HepG2 (cell line): Measurements from ENCODE around the gene HIGD1A. TPM values are rescaled to one million over a fixed set of nuclear protein-coding genes. Genes with fewer than 3 reads are reported as not detected.

Experiments used
- ATAC-seq: fragments of 200-7000 bp; cut with Tn5 transposase; 3 replicates; pipeline ENCODE4 v1.9.1; 2020; ENCODE audit warnings: mild to moderate bottlenecking, moderate library complexity
- BruUV-seq: library from RNA; stranded (reverse); fragments of 400-500 nt; replicated peaks from 2 replicates; lab custom pipeline; 2021; lab: Mats Ljungman, UMichigan
- CTCF ChIA-PET: fragments of 300-600 bp; formaldehyde crosslinking; extraction: SDS; loops from one replicate; lab custom pipeline; 2021; ENCODE audit warnings: low total read pairs, inconsistent platforms, low intra/inter-chr PET ratio; lab: Yijun Ruan, JAX
- POLR2A ChIA-PET: fragments of 350-600 bp; sonication (Branson Sonifier 250); formaldehyde crosslinking; loops from one replicate; lab custom pipeline; 2020; ENCODE audit warnings: antibody characterized with exemption, inconsistent platforms; lab: Yijun Ruan, JAX
- DNase-seq: peaks from one replicate; pipeline ENCODE4 v3.0.0-alpha.2; 2015; ENCODE audit warnings: low spot score
- FAIRE-seq: peaks from 3 replicates; lab custom pipeline; 2011; peaks lifted over from hg19 to GRCh38; lab: Jason Lieb, UNC
- H2AFZ ChIP-seq: one replicate; pipeline ENCODE4 v1.6.1; 2011; ENCODE audit warnings: low read length, inconsistent platforms
- H3K27ac ChIP-seq: fragments of 300-600 bp; 3 replicates; pipeline ENCODE4 v1.8.0; 2011; ENCODE audit warnings: mixed run types, mild to moderate bottlenecking, mixed read lengths, low read length, inconsistent platforms; ENCODE audit not compliant: insufficient read depth; ENCODE audit errors: extremely low read length
- H3K27me3 ChIP-seq, 2 experiments: fragments of 200-600 bp in 1 of 2; 2 replicates in 1 of 2; 3 replicates in 1 of 2; pipeline versions ENCODE4 v1.6.0 to v1.8.0; 2011; ENCODE audit warnings: low read length in 2 of 2, mild to moderate bottlenecking in 2 of 2, moderate library complexity in 2 of 2, inconsistent platforms in 1 of 2; ENCODE audit not compliant: insufficient read depth in 2 of 2, control insufficient read depth in 1 of 2
- H3K36me3 ChIP-seq, 2 experiments: fragments of 200-600 bp in 1 of 2; replicated peaks in 1 of 2; 2 replicates in 1 of 2; 3 replicates in 1 of 2; pipeline versions ENCODE4 v1.5.1 to v1.8.0; 2011; ENCODE audit warnings: low read length in 2 of 2, inconsistent platforms in 1 of 2; ENCODE audit not compliant: insufficient read depth in 2 of 2, control insufficient read depth in 1 of 2
- H3K4me1 ChIP-seq: 2 replicates; pipeline ENCODE4 v1.5.1; 2012; ENCODE audit warnings: low read length, inconsistent platforms; ENCODE audit not compliant: insufficient read depth
- H3K4me2 ChIP-seq: 2 replicates; pipeline ENCODE4 v1.6.0; 2011; ENCODE audit warnings: low read depth, low read length, inconsistent platforms
- H3K4me3 ChIP-seq, 3 experiments: fragments of 200-600 bp in 1 of 3; sonication (generic), shearing (Covaris generic) in 1 of 3; replicated peaks in 1 of 3; 2 replicates each; pipeline ENCODE4 v1.5.1; 2011 to 2016; ENCODE audit warnings: low read length in 3 of 3, inconsistent platforms in 2 of 3, low read depth in 2 of 3, mild to moderate bottlenecking in 2 of 3, control low read depth in 1 of 3, mixed read lengths in 1 of 3; ENCODE audit not compliant: insufficient read depth in 1 of 3
- H3K79me2 ChIP-seq: one replicate; pipeline ENCODE4 v1.6.1; 2011; ENCODE audit warnings: low read length, inconsistent platforms; ENCODE audit not compliant: insufficient read depth
- H3K9ac ChIP-seq: 2 replicates; pipeline ENCODE4 v1.6.0; 2011; ENCODE audit warnings: mild to moderate bottlenecking, low read depth, low read length, inconsistent platforms; ENCODE audit not compliant: insufficient read depth
- H3K9me3 ChIP-seq: 2 replicates; pipeline ENCODE4 v1.5.1; 2012; ENCODE audit warnings: mild to moderate bottlenecking, low read length
- H4K20me1 ChIP-seq: 2 replicates; pipeline ENCODE4 v1.6.0; 2011; ENCODE audit warnings: inconsistent platforms, mild to moderate bottlenecking, low read length, moderate library complexity; ENCODE audit not compliant: insufficient read depth
- AFF4 ChIP-seq: sonication (generic); formaldehyde crosslinking; IDR thresholded peaks from 2 replicates; pipeline ENCODE4 v1.4.0; 2020; ENCODE audit warnings: missing genetic modification reagents
- BRF2 ChIP-seq: sonication (generic); formaldehyde crosslinking; IDR thresholded peaks from 2 replicates; pipeline ENCODE4 v1.8.1; 2022; ENCODE audit warnings: mild to moderate bottlenecking, missing genetic modification reagents
- E2F2 ChIP-seq: sonication (generic); formaldehyde crosslinking; IDR thresholded peaks from 2 replicates; pipeline ENCODE4 v1.4.0; 2020; ENCODE audit warnings: missing genetic modification reagents, borderline replicate concordance
- MEIS1 ChIP-seq: sonication (generic); formaldehyde crosslinking; IDR thresholded peaks from 2 replicates; pipeline ENCODE4 v1.9.0; 2021; ENCODE audit warnings: mild to moderate bottlenecking, missing genetic modification reagents, moderate library complexity, borderline replicate concordance
- PCBP2 ChIP-seq: fragments of 200-400 bp; formaldehyde crosslinking; optimal IDR thresholded peaks from 2 replicates; pipeline ENCODE3; 2018; ENCODE audit warnings: low read length, low read depth; ENCODE audit not compliant: poor library complexity, severe bottlenecking
- REPIN1 ChIP-seq: sonication (generic); formaldehyde crosslinking; IDR thresholded peaks from 2 replicates; pipeline ENCODE4 v1.8.0; 2022; ENCODE audit warnings: missing genetic modification reagents, low read depth, mild to moderate bottlenecking, borderline replicate concordance
- REXO4 ChIP-seq: sonication (generic); formaldehyde crosslinking; IDR thresholded peaks from 2 replicates; pipeline ENCODE4 v1.8.0; 2022; ENCODE audit warnings: missing genetic modification reagents, mild to moderate bottlenecking, borderline replicate concordance
- TCF7 ChIP-seq: sonication (generic); IDR thresholded peaks from 2 replicates; pipeline ENCODE4 v1.6.1; 2016; ENCODE audit warnings: antibody characterized with exemption, low read depth
- ZNF24 ChIP-seq: fragments of 450-650 bp; IDR thresholded peaks from 2 replicates; pipeline ENCODE4 v1.6.1; 2017; ENCODE audit warnings: antibody characterized with exemption, mild to moderate bottlenecking
- ZNF3 ChIP-seq: IDR thresholded peaks from 2 replicates; pipeline ENCODE4 v1.7.0; 2017; ENCODE audit warnings: inconsistent platforms
- ZNF367 ChIP-seq: sonication (generic); formaldehyde crosslinking; IDR thresholded peaks from 2 replicates; pipeline ENCODE4 v1.4.0; 2020; ENCODE audit warnings: missing genetic modification reagents, borderline replicate concordance
- ZNF446 ChIP-seq: sonication (generic); formaldehyde crosslinking; IDR thresholded peaks from 2 replicates; pipeline ENCODE4 v1.5.0; 2020; ENCODE audit warnings: mild to moderate bottlenecking, missing genetic modification reagents
- ZNF687 ChIP-seq: sonication (generic); formaldehyde crosslinking; IDR thresholded peaks from 2 replicates; pipeline ENCODE4 v1.5.1; 2020; ENCODE audit warnings: mild to moderate bottlenecking, missing genetic modification reagents, moderate library complexity
- ZNF780A ChIP-seq: sonication (generic); formaldehyde crosslinking; IDR thresholded peaks from 2 replicates; pipeline ENCODE4 v1.8.0; 2022; ENCODE audit warnings: mild to moderate bottlenecking, missing genetic modification reagents, moderate library complexity
- WGBS: methylation state at CpG from one replicate; pipeline ENCODE4 v1.1.6; 2017; ENCODE audit warnings: low lambda C conversion rate; 5-methylcytosine and 5-hydroxymethylcytosine counted together
- in situ Hi-C: cut with HindIII; loops from 2 replicates; pipeline ENCODE4 v1.10.0; 2017; ENCODE audit warnings: low pct_unique_long_range_greater_than_20kb; ENCODE audit not compliant: extremely low pct_ligation_motif_present
- intact Hi-C: fragments of 100-400 bp; cut with micrococcal nuclease; formaldehyde crosslinking; loops from one replicate; pipeline ENCODE4 v1.10.0; 2022; ENCODE audit not compliant: unreplicated experiment
- polyA plus RNA-seq, 8 experiments: library from polyadenylated mRNA; depleted of rRNA in 3 of 8; stranded (reverse) in 7 of 8; unstranded in 1 of 8; fragments of >200 nt; fragmentation: Illumina TruSeq in 4 of 8; extraction: Trizol in 4 of 8; gene quantifications; 2 replicates each; pipeline versions ENCODE4 v1.2.1 to v1.2.3, GENCODE V29; 2011 to 2016; ENCODE audit warnings: low read depth in 4 of 8, missing spikeins in 1 of 8, mixed read lengths in 1 of 8; ENCODE audit not compliant: insufficient read depth in 1 of 8
- total RNA-seq, 5 experiments: library from RNA; depleted of rRNA; stranded (reverse); fragments of >200 nt; fragmentation: Illumina TruSeq; extraction: Trizol; gene quantifications; 2 replicates each; pipeline ENCODE4 v1.2.3, GENCODE V29; 2016; ENCODE audit warnings: low read depth in 1 of 5

The HIGD1A gene
- total and polyA plus RNA-seq, 2 of the 13 experiments (the other 11 are each of a cell fraction or from before 2014, with no cell fraction given) = 222 to 253 TPM

GRCh38 chr3:42852441-42852840, 48.2 kb upstream of the HIGD1A start:
- no peaks in the 10 kb centered on the region for H4K20me1 ChIP-seq
- no peak for DNase-seq
- no peak for ATAC-seq
- H3K4me2 ChIP-seq = peak overlapping the region; percentile 10
- intact Hi-C loops = no loop called here
- FAIRE-seq = no peak
- in situ Hi-C loops = no loop called here
- no peak overlapping the region for H2AFZ ChIP-seq
- H3K9ac ChIP-seq = peak overlapping the region; percentile 58
- ChIA-PET CTCF (no interaction called here), POLR2A (interaction anchor here (1.2 to 2.1 kb wide), 5 partner anchors 13 to 25 kb away, joined by 4 to 10 read pairs (median 6); partner anchors contain the start of gene CYP8B1)
- no peaks in the 10 kb centered on the region for H3K9me3 ChIP-seq
- no peaks in the 10 kb centered on the region for H3K36me3 ChIP-seq
- H3K4me1 ChIP-seq = peaks cover 95% of the 10 kb centered on the region
- no peaks in the 10 kb centered on the region for H3K79me2 ChIP-seq
- no TSS peak for BruUV-seq
- no peaks in the 10 kb centered on the region for H3K27me3 ChIP-seq
- peak overlapping the region; percentile 98 for H3K27ac ChIP-seq
- no peak overlapping the region for H3K4me3 ChIP-seq
- WGBS = 31% methylated on average over 2 of the region's 2 CpGs
- TF ChIP-seq MEIS1 (CRISPR knock-in tag) = 0 out of 2 replicates have a peak, but pooled peaks have one; percentile 29
- no peak for TF ChIP-seq ZNF3 (CRISPR knock-in tag)
- TF ChIP-seq BRF2 (CRISPR knock-in tag) = no peak
- TF ChIP-seq REXO4 (CRISPR knock-in tag) = no peak
- TF ChIP-seq AFF4 (CRISPR knock-in tag) = no peak
- TF ChIP-seq PCBP2 = no peak
- no peak for TF ChIP-seq E2F2 (CRISPR knock-in tag)
- no peak for TF ChIP-seq ZNF780A (CRISPR knock-in tag)
- TF ChIP-seq REPIN1 = no peak
- TF ChIP-seq TCF7 = no peak
- peak; percentile 28; the same call in 1 of the 2 replicates for TF ChIP-seq ZNF687 (CRISPR knock-in tag)
- TF ChIP-seq ZNF367 (CRISPR knock-in tag) = no peak
- TF ChIP-seq ZNF446 = no peak
- no peak for TF ChIP-seq ZNF24
